Activated naive CD4-positive, alpha-beta T cell treated with anti-CD3 and anti-CD28 coated beads, Interleukin-2, amount 50 U/mL, for 72 hours (primary cell): Measurements from ENCODE around the gene GDF10. TPM values are rescaled to one million over a fixed set of nuclear protein-coding genes. Genes with fewer than 3 reads are reported as not detected.

Experiments
- ATAC-seq, 2 donors: fragments of 150-1000 bp; cut with Tn5 transposase; 2 replicates each; pipeline ENCODE4 v1.10.0; 2021; ENCODE audit warnings: mild to moderate bottlenecking in 2 of 2, moderate library complexity in 2 of 2
- DNase-seq, 2 donors: peaks; one replicate each; pipeline ENCODE4 v3.0.0; 2021 to 2022; ENCODE audit warnings: low spot score in 2 of 2
- H3K27ac Mint-ChIP-seq, 2 donors: one replicate each; pipeline ENCODE4 v1.8.0; 2022; ENCODE audit warnings: mild to moderate bottlenecking in 2 of 2, mixed read lengths in 2 of 2
- H3K36me3 Mint-ChIP-seq, 2 donors: one replicate each; pipeline ENCODE4 v1.8.0; 2022; ENCODE audit warnings: mixed read lengths in 2 of 2
- H3K9me3 Mint-ChIP-seq, 2 donors: one replicate each; pipeline ENCODE4 v1.8.0; 2022; ENCODE audit warnings: mixed read lengths in 2 of 2
- total RNA-seq, 2 donors: library from RNA; stranded (reverse); gene quantifications; one replicate each; pipeline ENCODE4 v1.2.3, GENCODE V29; 2022

GDF10 gene
- total RNA-seq: under 1 TPM; 0.14 to 0.23 TPM

- no peaks in the 10 kb centered on the region for H3K9me3 Mint-ChIP-seq
- no peaks in the 10 kb centered on the region for H3K36me3 Mint-ChIP-seq
- ATAC-seq (peak; percentile 54 to 58), DNase-seq (no peak)
- peak within 1 kb of the TSS in 1 of 2 donors; percentile 83 for H3K27ac Mint-ChIP-seq
These were observed at the start of gene GDF10 for GRCh38 chr10:47299611-47300428. GDF10 (plus strand) TSS chr10:47300197; CDS start chr10:47300652, 455 bp downstream.

- ATAC-seq (no peak), DNase-seq (no peak)
- H3K27ac Mint-ChIP-seq: no peak overlapping the region
- H3K36me3 Mint-ChIP-seq: peaks cover 0 to 13% of the 10 kb centered on the region in 2 donors
- H3K9me3 Mint-ChIP-seq: peaks cover 0 to 2% of the 10 kb centered on the region in 2 donors
These were observed 47.8 kb upstream of the GDF10 start for GRCh38 chr10:47252093-47252780.

- ATAC-seq: no peak
- H3K36me3 Mint-ChIP-seq: peaks cover 0 to 17% of the 10 kb centered on the region in 2 donors
- H3K27ac Mint-ChIP-seq: peak overlapping the region in 1 of 2 donors; percentile 13
These were observed 46.9 kb upstream of the GDF10 start for GRCh38 chr10:47253030-47253637.

GRCh38 chr10:47253651-47254375, 46.2 kb upstream of the GDF10 start:
- H3K36me3 Mint-ChIP-seq: peaks cover 0 to 17% of the 10 kb centered on the region in 2 donors
- DNase-seq: no peak
- peaks cover 0 to 7% of the 10 kb centered on the region in 2 donors for H3K9me3 Mint-ChIP-seq
- no peak for ATAC-seq
- peak overlapping the region; percentile 13 to 69 for H3K27ac Mint-ChIP-seq

More at GRCh38 chr10:47253030-47253637, 46.9 kb upstream of the GDF10 start:
- no peak for DNase-seq
- peaks cover 0 to 7% of the 10 kb centered on the region in 2 donors for H3K9me3 Mint-ChIP-seq

GRCh38 chr10:47254611-47255010, 45.4 kb upstream of the GDF10 start:
- ATAC-seq: no peak
- peaks cover 0 to 7% of the 10 kb centered on the region in 2 donors for H3K9me3 Mint-ChIP-seq
- DNase-seq: no peak
- H3K36me3 Mint-ChIP-seq: peaks cover 0 to 17% of the 10 kb centered on the region in 2 donors
- no peak overlapping the region for H3K27ac Mint-ChIP-seq

GRCh38 chr10:47255033-47255813, 44.8 kb upstream of the GDF10 start:
- ATAC-seq (no peak), DNase-seq (no peak)
- Mint-ChIP-seq H3K36me3 (peaks cover 0 to 17% of the 10 kb centered on the region in 2 donors), H3K9me3 (peaks cover 0 to 11% of the 10 kb centered on the region in 2 donors), H3K27ac (no peak overlapping the region)

- no peak for DNase-seq
- Mint-ChIP-seq H3K36me3 (peaks cover 5 to 21% of the 10 kb centered on the region in 2 donors), H3K27ac (peak overlapping the region in 1 of 2 donors; percentile 83), H3K9me3 (peaks cover 0 to 11% of the 10 kb centered on the region in 2 donors)
- no peak for ATAC-seq
These were observed 44.1 kb upstream of the GDF10 start for GRCh38 chr10:47255866-47256265.

- ATAC-seq (peak; percentile 58 to 61), DNase-seq (peak in 1 of 2 donors; percentile 19)
- Mint-ChIP-seq H3K9me3 (peaks cover 0 to 16% of the 10 kb centered on the region in 2 donors), H3K27ac (peak overlapping the region; percentile 83 to 91), H3K36me3 (peaks cover 9 to 30% of the 10 kb centered on the region in 2 donors)
These were observed 43.2 kb upstream of the GDF10 start for GRCh38 chr10:47256751-47257336.

- ATAC-seq: peak; percentile 53 to 71
- Mint-ChIP-seq H3K9me3 (peaks cover 0 to 16% of the 10 kb centered on the region in 2 donors), H3K36me3 (peaks cover 9 to 31% of the 10 kb centered on the region in 2 donors), H3K27ac (peak overlapping the region; percentile 83 to 91)
- no peak for DNase-seq
These were observed 42.4 kb upstream of the GDF10 start for GRCh38 chr10:47257396-47258120.

- DNase-seq: no peak
- Mint-ChIP-seq H3K36me3 (peaks cover 16 to 38% of the 10 kb centered on the region in 2 donors), H3K9me3 (peaks cover 9 to 23% of the 10 kb centered on the region in 2 donors), H3K27ac (peak overlapping the region in 1 of 2 donors; percentile 31)
- no peak for ATAC-seq
These were observed 41.1 kb upstream of the GDF10 start for GRCh38 chr10:47258921-47259320.

- H3K9me3 Mint-ChIP-seq: peaks cover 12 to 25% of the 10 kb centered on the region in 2 donors
- H3K27ac Mint-ChIP-seq: peak overlapping the region in 1 of 2 donors; percentile 98
- H3K36me3 Mint-ChIP-seq: peaks cover 17 to 41% of the 10 kb centered on the region in 2 donors
- DNase-seq (no peak), ATAC-seq (no peak)
These were observed 40.5 kb upstream of the GDF10 start for GRCh38 chr10:47259466-47259865.

- ATAC-seq (no peak), DNase-seq (peak in 1 of 2 donors; percentile 21)
- H3K27ac Mint-ChIP-seq: peak overlapping the region; percentile 98
- peaks cover 28 to 51% of the 10 kb centered on the region in 2 donors for H3K36me3 Mint-ChIP-seq
- peaks cover 14 to 27% of the 10 kb centered on the region in 2 donors for H3K9me3 Mint-ChIP-seq
These were observed 39.4 kb upstream of the GDF10 start for GRCh38 chr10:47260505-47261111.

- peaks cover 32 to 55% of the 10 kb centered on the region in 2 donors for H3K36me3 Mint-ChIP-seq
- H3K9me3 Mint-ChIP-seq: peaks cover 19 to 32% of the 10 kb centered on the region in 2 donors
- peak overlapping the region; percentile 98 for H3K27ac Mint-ChIP-seq
- ATAC-seq: peak; percentile 55 to 61
- peak in 1 of 2 donors; percentile 41 for DNase-seq
These were observed 38.9 kb upstream of the GDF10 start for GRCh38 chr10:47261121-47261520.

- peaks cover 20 to 34% of the 10 kb centered on the region in 2 donors for H3K9me3 Mint-ChIP-seq
- peaks cover 32 to 55% of the 10 kb centered on the region in 2 donors for H3K36me3 Mint-ChIP-seq
- ATAC-seq (no peak), DNase-seq (no peak)
- H3K27ac Mint-ChIP-seq: peak overlapping the region; percentile 98
These were observed 38.4 kb upstream of the GDF10 start for GRCh38 chr10:47261556-47261955.
